Measurements from ENCODE around the gene ARMS2. TPM values are rescaled to one million over a fixed set of nuclear protein-coding genes. Genes with fewer than 3 reads are reported as not detected.
A peak's percentile ranks its signal among the peaks of the same experiment; 100 is the strongest.

ARMS2 gene
- total and polyA plus RNA-seq, 2 experiments from 2014 or later: not detected

- Histone ChIP-seq H3K4me2 (no peak overlapping the region), H3K27me3 (no peaks in the 10 kb centered on the region), H3K9me3 (ENCODE audit: low read depth) (no peaks in the 10 kb centered on the region), H3K4me1 (ENCODE audit: insufficient read depth) (peaks cover 13% of the 10 kb centered on the region), H3K27ac (no peak overlapping the region), H2AFZ (no peak overlapping the region), H3K36me3 (replicated peaks; ENCODE audit: insufficient read depth, low read depth) (no peaks in the 10 kb centered on the region), H4K20me1 (ENCODE audit: insufficient read depth, poor library complexity, severe bottlenecking) (no peaks in the 10 kb centered on the region), H3K9me2 (replicated peaks; ENCODE audit: insufficient read depth) (no peaks in the 10 kb centered on the region), H3K79me2 (no peaks in the 10 kb centered on the region), H3K4me3 (no peak overlapping the region)
- WGBS (ENCODE audit: low lambda C conversion rate, missing lambda C conversion rate): 81% methylated on average over 13 of the region's 13 CpGs
- no peak for DNase-seq (ENCODE audit: low spot score)
- TF ChIP-seq CTCF (IDR thresholded peaks at IDR 0.05; ENCODE audit: poor library complexity): no peak
- no peak for TF ChIP-seq EZH2phosphoT487 (IDR thresholded peaks at IDR 0.05; ENCODE audit: low read depth, severe bottlenecking, unreplicated experiment)
- no peak for TF ChIP-seq EZH2 (IDR thresholded peaks at IDR 0.05; ENCODE audit: borderline replicate concordance)
Observed at GRCh38 chr10:122503012-122503411, 48.6 kb downstream of the ARMS2 start.

- no peaks in the 10 kb centered on the region for H3K9me3 ChIP-seq (ENCODE audit: low read depth)
- H3K27me3 ChIP-seq: no peaks in the 10 kb centered on the region
- no peak overlapping the region for H3K27ac ChIP-seq
- no peak overlapping the region for H3K4me3 ChIP-seq
- no peaks in the 10 kb centered on the region for H3K79me2 ChIP-seq
- WGBS (ENCODE audit: low lambda C conversion rate, missing lambda C conversion rate): 90% methylated on average over 16 of the region's 17 CpGs
- no peaks in the 10 kb centered on the region for H3K9me2 ChIP-seq (replicated peaks; ENCODE audit: insufficient read depth)
- no peaks in the 10 kb centered on the region for H4K20me1 ChIP-seq (ENCODE audit: insufficient read depth, poor library complexity, severe bottlenecking)
- H3K36me3 ChIP-seq (replicated peaks; ENCODE audit: insufficient read depth, low read depth): no peaks in the 10 kb centered on the region
- peaks cover 15% of the 10 kb centered on the region for H3K4me1 ChIP-seq (ENCODE audit: insufficient read depth)
- DNase-seq (ENCODE audit: low spot score): no peak
- no peak overlapping the region for H3K4me2 ChIP-seq
- no peak overlapping the region for H2AFZ ChIP-seq
- TF ChIP-seq EZH2 (IDR thresholded peaks at IDR 0.05; ENCODE audit: borderline replicate concordance): no peak
- no peak for TF ChIP-seq EZH2phosphoT487 (IDR thresholded peaks at IDR 0.05; ENCODE audit: low read depth, severe bottlenecking, unreplicated experiment)
- no peak for TF ChIP-seq CTCF (IDR thresholded peaks at IDR 0.05; ENCODE audit: poor library complexity)
Observed at GRCh38 chr10:122503886-122504609, 49.6 kb downstream of the ARMS2 start.

- no peak for TF ChIP-seq CTCF (IDR thresholded peaks at IDR 0.05; ENCODE audit: poor library complexity)
- no peak for TF ChIP-seq EZH2phosphoT487 (IDR thresholded peaks at IDR 0.05; ENCODE audit: low read depth, severe bottlenecking, unreplicated experiment)
- no peak for TF ChIP-seq EZH2 (IDR thresholded peaks at IDR 0.05; ENCODE audit: borderline replicate concordance)
- H3K36me3 ChIP-seq (replicated peaks; ENCODE audit: insufficient read depth, low read depth): no peaks in the 10 kb centered on the region
- H4K20me1 ChIP-seq (ENCODE audit: insufficient read depth, poor library complexity, severe bottlenecking): no peaks in the 10 kb centered on the region
- WGBS (ENCODE audit: low lambda C conversion rate, missing lambda C conversion rate): 44% methylated on average over 6 of the region's 6 CpGs
- H3K9me2 ChIP-seq (replicated peaks; ENCODE audit: insufficient read depth): no peaks in the 10 kb centered on the region
- peak; percentile 60 for DNase-seq (ENCODE audit: low spot score)
- H3K79me2 ChIP-seq: no peaks in the 10 kb centered on the region
- H3K4me3 ChIP-seq: no peak overlapping the region
- no peak overlapping the region for H2AFZ ChIP-seq
- H3K4me1 ChIP-seq (ENCODE audit: insufficient read depth): peaks cover 16% of the 10 kb centered on the region
- no peak overlapping the region for H3K4me2 ChIP-seq
- no peaks in the 10 kb centered on the region for H3K9me3 ChIP-seq (ENCODE audit: low read depth)
- no peak overlapping the region for H3K27ac ChIP-seq
- no peaks in the 10 kb centered on the region for H3K27me3 ChIP-seq
Observed at GRCh38 chr10:122504610-122504950, 50.1 kb downstream of the ARMS2 start.

Data from hepatocyte (in vitro differentiated cells).